Adipose tissue (tissue), 3 donors: ENCODE measurements around the gene USP30. TPM values are rescaled to one million over a fixed set of nuclear protein-coding genes. Genes with fewer than 3 reads are reported as not detected.

Source experiments
- polyA plus RNA-seq, 3 donors: library from polyadenylated mRNA; stranded (reverse); fragments of 200-250 nt; gene quantifications; one replicate each; pipeline ENCODE4 v1.2.3, GENCODE V29; 2013
- donor health status: healthy with polysubstance abuse.
- donor health status: Bipolar disorder and iron deficiency.
- donor health status: healthy.

USP30 gene
- polyA plus RNA-seq, 3 donors: 4.5 to 14.8 (median 8.1) TPM

Other genes starting within 250 kb of the USP30 start
- gene SSH1, start 195.0 kb upstream of the USP30 start, polyA plus RNA-seq: 10 to 100 TPM in 1 of 3 donors, 1 to 10 TPM in 2; 2.8 to 11.2 (median 9.4) TPM
- not detected for gene DAO, start 172.5 kb upstream of the USP30 start, polyA plus RNA-seq
- under 1 TPM in 1 of 3 donors, not detected in 2; 0.38 TPM for gene SVOP, start 31.5 kb upstream of the USP30 start, polyA plus RNA-seq
- 10 to 100 TPM; 12.7 to 23.8 (median 15.4) TPM for gene ALKBH2, start 40.9 kb downstream of the USP30 start, polyA plus RNA-seq
- 10 to 100 TPM; 12.0 to 28.6 (median 25.7) TPM for gene UNG, start 45.0 kb downstream of the USP30 start, polyA plus RNA-seq
- gene ACACB, start 64.0 kb downstream of the USP30 start, polyA plus RNA-seq: 100 to 1,000 TPM in 2 of 3 donors, 10 to 100 TPM in 1; 61.3 to 539 (median 237) TPM